ENCODE results near the gene OSBPL2.

The OSBPL2 gene

GRCh38 chr20:62303340-62304226, 65.3 kb downstream of the OSBPL2 start:
- Mint-ChIP-seq H3K4me1 (ENCODE audit: low read depth) (peaks cover 35% of the 10 kb centered on the region), H3K9me3 (no peaks in the 10 kb centered on the region), H3K4me3 (peak overlapping the region; percentile 95), H3K27me3 (no peaks in the 10 kb centered on the region), H3K36me3 (ENCODE audit: low read depth) (peaks cover 53% of the 10 kb centered on the region), H3K27ac (peak overlapping the region; percentile 91)
- no peak for DNase-seq

- peaks cover 59% of the 10 kb centered on the region for H3K36me3 Mint-ChIP-seq (ENCODE audit: low read depth)
- H3K27ac Mint-ChIP-seq, result peak overlapping the region; percentile 91
- H3K27me3 Mint-ChIP-seq, result no peaks in the 10 kb centered on the region
- H3K4me3 Mint-ChIP-seq, result peak overlapping the region; percentile 95
- no peak for DNase-seq
- H3K4me1 Mint-ChIP-seq (ENCODE audit: low read depth), result peaks cover 35% of the 10 kb centered on the region
- H3K9me3 Mint-ChIP-seq, result no peaks in the 10 kb centered on the region
Measured at GRCh38 chr20:62304331-62305148, 66.2 kb downstream of the OSBPL2 start.

GRCh38 chr20:62305149-62305764, 66.9 kb downstream of the OSBPL2 start:
- Mint-ChIP-seq H3K4me1 (ENCODE audit: low read depth) (peaks cover 32% of the 10 kb centered on the region), H3K27ac (peak overlapping the region; percentile 91), H3K4me3 (peak overlapping the region; percentile 95), H3K9me3 (no peaks in the 10 kb centered on the region), H3K36me3 (ENCODE audit: low read depth) (peaks cover 59% of the 10 kb centered on the region), H3K27me3 (no peaks in the 10 kb centered on the region)
- DNase-seq, result no peak

- Mint-ChIP-seq H3K9me3 (no peaks in the 10 kb centered on the region), H3K36me3 (ENCODE audit: low read depth) (peaks cover 59% of the 10 kb centered on the region), H3K27me3 (no peaks in the 10 kb centered on the region), H3K4me3 (peak overlapping the region; percentile 95), H3K27ac (peak overlapping the region; percentile 85), H3K4me1 (ENCODE audit: low read depth) (peaks cover 32% of the 10 kb centered on the region)
- no peak for DNase-seq
Measured at GRCh38 chr20:62305765-62306413, 67.6 kb downstream of the OSBPL2 start.

- H3K9me3 Mint-ChIP-seq, result no peaks in the 10 kb centered on the region
- no peak for DNase-seq
- H3K27me3 Mint-ChIP-seq, result no peaks in the 10 kb centered on the region
- H3K4me3 Mint-ChIP-seq, result no peak overlapping the region
- peaks cover 27% of the 10 kb centered on the region for H3K4me1 Mint-ChIP-seq (ENCODE audit: low read depth)
- H3K36me3 Mint-ChIP-seq (ENCODE audit: low read depth), result peaks cover 59% of the 10 kb centered on the region
- H3K27ac Mint-ChIP-seq, result peak overlapping the region; percentile 60
Measured at GRCh38 chr20:62306414-62307187, 68.3 kb downstream of the OSBPL2 start.

GRCh38 chr20:62307226-62308101, 69.1 kb downstream of the OSBPL2 start:
- no peak overlapping the region for H3K27ac Mint-ChIP-seq
- peaks cover 59% of the 10 kb centered on the region for H3K36me3 Mint-ChIP-seq (ENCODE audit: low read depth)
- H3K4me1 Mint-ChIP-seq (ENCODE audit: low read depth), result peaks cover 24% of the 10 kb centered on the region
- no peaks in the 10 kb centered on the region for H3K27me3 Mint-ChIP-seq
- H3K4me3 Mint-ChIP-seq, result no peak overlapping the region
- DNase-seq, result no peak
- no peaks in the 10 kb centered on the region for H3K9me3 Mint-ChIP-seq

GRCh38 chr20:62308102-62308822, 69.9 kb downstream of the OSBPL2 start:
- DNase-seq, result no peak
- Mint-ChIP-seq H3K9me3 (no peaks in the 10 kb centered on the region), H3K27me3 (no peaks in the 10 kb centered on the region), H3K4me1 (ENCODE audit: low read depth) (peaks cover 24% of the 10 kb centered on the region), H3K36me3 (ENCODE audit: low read depth) (peaks cover 59% of the 10 kb centered on the region), H3K27ac (no peak overlapping the region), H3K4me3 (no peak overlapping the region)

- Mint-ChIP-seq H3K4me3 (no peak overlapping the region), H3K27me3 (no peaks in the 10 kb centered on the region), H3K27ac (peak overlapping the region; percentile 26), H3K9me3 (no peaks in the 10 kb centered on the region), H3K4me1 (ENCODE audit: low read depth) (peaks cover 18% of the 10 kb centered on the region), H3K36me3 (ENCODE audit: low read depth) (peaks cover 48% of the 10 kb centered on the region)
- no peak for DNase-seq
Measured at GRCh38 chr20:62309198-62309944, 71.0 kb downstream of the OSBPL2 start.

GRCh38 chr20:62309947-62310756, 71.8 kb downstream of the OSBPL2 start:
- H3K27me3 Mint-ChIP-seq, result no peaks in the 10 kb centered on the region
- H3K9me3 Mint-ChIP-seq, result no peaks in the 10 kb centered on the region
- no peak overlapping the region for H3K4me3 Mint-ChIP-seq
- H3K4me1 Mint-ChIP-seq (ENCODE audit: low read depth), result peaks cover 11% of the 10 kb centered on the region
- H3K36me3 Mint-ChIP-seq (ENCODE audit: low read depth), result peaks cover 41% of the 10 kb centered on the region
- H3K27ac Mint-ChIP-seq, result no peak overlapping the region
- no peak for DNase-seq

GRCh38 chr20:62310757-62311121, 72.4 kb downstream of the OSBPL2 start:
- Mint-ChIP-seq H3K36me3 (ENCODE audit: low read depth) (peaks cover 35% of the 10 kb centered on the region), H3K27ac (no peak overlapping the region), H3K4me3 (no peak overlapping the region), H3K4me1 (ENCODE audit: low read depth) (peaks cover 5% of the 10 kb centered on the region), H3K27me3 (no peaks in the 10 kb centered on the region), H3K9me3 (no peaks in the 10 kb centered on the region)
- DNase-seq, result no peak

- no peak overlapping the region for H3K4me3 Mint-ChIP-seq
- peaks cover under 1% of the 10 kb centered on the region for H3K4me1 Mint-ChIP-seq (ENCODE audit: low read depth)
- no peaks in the 10 kb centered on the region for H3K9me3 Mint-ChIP-seq
- no peak overlapping the region for H3K27ac Mint-ChIP-seq
- peaks cover 31% of the 10 kb centered on the region for H3K36me3 Mint-ChIP-seq (ENCODE audit: low read depth)
- H3K27me3 Mint-ChIP-seq, result no peaks in the 10 kb centered on the region
- no peak for DNase-seq
Measured at GRCh38 chr20:62311150-62311549, 72.8 kb downstream of the OSBPL2 start.
